NCI-H2171 (cell line): ENCODE measurements around the gene RAB40A.
"Not testable (repeated sequence)": the region's sequence is repeated elsewhere in the genome, so short reads cannot be mapped to it uniquely, and the experiment has no call there.

Experiments
- DNase-seq: peaks from one replicate; lab custom pipeline; 2025; lab: John Stamatoyannopoulos, UW

The RAB40A gene

DNA sequence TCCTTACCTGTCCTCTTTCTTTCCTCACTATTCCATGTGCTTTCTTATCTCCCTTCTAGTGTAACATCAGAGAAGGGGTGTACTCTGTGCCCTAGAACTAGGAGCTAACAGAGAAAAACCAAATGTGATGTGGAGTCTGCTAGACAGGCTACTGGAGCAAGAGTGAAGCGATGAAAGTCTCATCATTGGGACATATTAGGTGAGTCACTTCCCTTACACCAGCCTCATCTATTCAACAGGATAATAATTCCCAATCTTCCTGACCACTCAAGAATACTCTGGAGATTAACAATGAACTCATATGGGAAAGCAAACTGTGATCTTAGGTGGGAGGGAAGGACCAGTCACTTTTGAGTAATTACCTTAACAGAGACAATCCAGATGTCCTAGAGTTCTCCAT, 58.1 kb downstream of the RAB40A start:
- DNase-seq, result no peak

GRCh38 chrX:103460001-103460755, 59.1 kb downstream of the RAB40A start:
- not testable (repeated sequence) for DNase-seq

GRCh38 chrX:103453655-103454054, 65.6 kb downstream of the RAB40A start:
- no peak for DNase-seq
